Jurkat, Clone E6-1 (cell line): ENCODE results near the gene PILRA.
"Not testable (repeated sequence)": the region's sequence is repeated elsewhere in the genome, so short reads cannot be mapped to it uniquely, and the experiment has no call there.

Source experiments
- DNase-seq: peaks from one replicate; pipeline ENCODE4 v3.0.0-alpha.2; 2011; ENCODE audit warnings: low read depth, low spot score
- H3K4me3 ChIP-seq: 2 replicates; pipeline ENCODE4 v1.5.1; 2011; ENCODE audit warnings: mild to moderate bottlenecking, low read length, control low read depth, moderate library complexity

PILRA gene

DNA sequence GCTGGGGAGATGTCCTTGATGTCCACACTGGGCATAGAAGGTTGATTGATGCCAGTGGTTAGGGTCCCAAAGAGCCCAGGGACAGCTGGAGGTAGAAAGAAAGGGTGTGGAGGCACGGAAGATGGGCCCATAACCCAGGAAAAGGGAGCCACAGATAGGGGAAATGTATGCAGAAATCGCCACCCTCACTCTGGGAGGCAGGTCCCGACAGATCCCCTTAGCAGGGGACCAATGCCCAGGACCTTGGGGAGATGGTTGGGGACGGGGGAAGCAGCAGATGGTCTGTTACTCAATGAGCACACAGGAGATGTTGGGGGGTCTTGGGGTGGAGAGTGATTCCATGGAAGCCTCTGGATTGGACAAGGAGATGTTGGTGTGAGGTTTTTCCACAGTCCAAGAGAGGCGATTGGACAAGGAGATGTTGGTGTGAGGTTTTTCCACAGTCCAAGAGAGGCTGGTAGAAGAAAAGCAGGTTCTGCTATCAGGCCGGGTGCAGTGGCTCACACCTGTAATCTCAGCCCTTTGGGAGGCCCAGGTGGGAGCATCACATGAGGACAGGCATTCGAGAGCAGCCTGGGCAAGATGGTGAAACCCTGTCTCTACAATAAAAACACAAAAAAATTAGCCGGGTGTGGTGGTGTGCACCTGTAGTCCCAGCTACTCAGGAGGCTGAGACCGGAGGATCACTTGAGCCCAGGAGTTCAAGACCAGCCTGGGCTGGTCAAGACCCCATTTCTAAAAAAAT lies 70.0 kb downstream of the PILRA start:
- DNase-seq, result no peak
- no peak overlapping the region for H3K4me3 ChIP-seq

GRCh38 chr7:100444311-100445278 lies 71.3 kb downstream of the PILRA start:
- H3K4me3 ChIP-seq, result no peak overlapping the region
- DNase-seq, result no peak

GRCh38 chr7:100446040-100446439 lies 72.8 kb downstream of the PILRA start:
- H3K4me3 ChIP-seq, result no peak overlapping the region
- no peak for DNase-seq

DNA sequence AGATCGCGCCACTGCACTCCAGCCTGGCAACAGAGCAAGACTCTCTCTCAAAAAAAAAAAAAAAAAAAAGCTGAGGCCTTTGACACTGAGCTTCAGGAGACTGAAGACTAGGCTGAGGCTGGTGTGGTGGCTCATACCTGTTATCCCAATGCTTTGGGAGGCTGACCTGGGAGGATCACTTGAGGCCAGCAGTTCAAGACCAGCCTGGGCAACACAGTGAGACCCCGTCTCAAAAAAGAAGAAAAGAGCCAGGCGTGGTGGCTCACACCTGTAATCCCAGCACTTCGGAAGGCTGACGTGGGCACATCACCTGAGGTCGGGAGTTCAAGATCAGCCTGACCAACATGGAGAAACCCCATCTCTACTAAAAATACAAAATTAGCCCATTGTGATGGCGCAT lies 74.1 kb downstream of the PILRA start:
- not testable (repeated sequence) for H3K4me3 ChIP-seq, DNase-seq

GRCh38 chr7:100449190-100449795 lies 76.0 kb downstream of the PILRA start:
- no peak overlapping the region for H3K4me3 ChIP-seq
- no peak for DNase-seq
